ENCODE results near the gene LCN15. TPM values are rescaled to one million over a fixed set of nuclear protein-coding genes. Genes with fewer than 3 reads are reported as not detected.

LCN15 gene
- total RNA-seq, 1 experiment from 2014 or later, result not detected

DNA sequence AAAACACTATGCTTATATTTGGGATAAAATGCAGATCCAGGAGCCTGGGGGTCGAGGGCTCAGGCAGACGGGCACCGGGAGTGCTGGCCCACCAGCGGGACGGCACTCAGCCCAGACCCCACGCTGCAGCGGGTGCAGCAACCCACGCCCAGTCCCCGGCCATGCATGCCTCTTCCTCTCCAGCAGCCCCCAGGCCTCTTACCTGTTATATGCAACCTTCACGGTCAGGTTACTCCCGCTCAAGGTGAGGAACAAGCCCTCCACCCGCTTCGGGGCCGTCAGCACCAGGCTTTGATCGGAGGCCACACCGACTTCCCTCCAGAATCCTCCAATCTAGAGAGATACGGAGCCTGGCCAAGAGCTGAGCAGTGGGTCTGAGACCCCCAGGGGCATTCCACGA lies 7.5 kb downstream of the LCN15 start:
- Histone ChIP-seq H2AK5ac (ENCODE audit: insufficient read length, low read length) (no peak overlapping the region), H3K4me1 (ENCODE audit: insufficient read depth, low read length) (no peaks in the 10 kb centered on the region), H3K14ac (ENCODE audit: insufficient read depth, low read length) (no peak overlapping the region), H3K18ac (ENCODE audit: insufficient read length, low read depth, low read length) (no peak overlapping the region), H3K79me1 (ENCODE audit: insufficient read depth, low read depth, low read length, poor library complexity, severe bottlenecking) (no peaks in the 10 kb centered on the region), H3K23me2 (ENCODE audit: insufficient read length, low read depth, low read length, poor library complexity, severe bottlenecking) (no peaks in the 10 kb centered on the region), H3K4me2 (ENCODE audit: insufficient read depth, insufficient read length, low read length) (no peak overlapping the region), H2AFZ (ENCODE audit: low read length) (no peak overlapping the region), H3K56ac (ENCODE audit: insufficient read length, low read depth, low read length) (no peak overlapping the region), H4K91ac (ENCODE audit: insufficient read length, low read depth, low read length) (no peak overlapping the region), H3K4ac (ENCODE audit: low read depth, low read length) (no peak overlapping the region), H2BK15ac (ENCODE audit: low read depth, low read length) (no peak overlapping the region), H3K27ac (ENCODE audit: insufficient read length, low read depth, low read length) (no peak overlapping the region), H2BK5ac (ENCODE audit: insufficient read length, low read length) (no peak overlapping the region), H3K79me2 (ENCODE audit: insufficient read depth, low read length) (no peaks in the 10 kb centered on the region), H3K9ac (ENCODE audit: extremely low read depth, insufficient read length, low read length) (no peak overlapping the region), H3K27me3 (ENCODE audit: insufficient read depth, low read length) (no peaks in the 10 kb centered on the region), H2BK12ac (ENCODE audit: insufficient read length, low read depth, low read length) (no peak overlapping the region), H4K20me1 (ENCODE audit: control insufficient read depth, insufficient read depth, insufficient read length) (no peaks in the 10 kb centered on the region), H2BK20ac (ENCODE audit: low read depth, low read length, poor library complexity, severe bottlenecking) (no peak overlapping the region), H2BK120ac (ENCODE audit: low read depth, low read length, poor library complexity, severe bottlenecking) (no peak overlapping the region), H4K8ac (replicated peaks; ENCODE audit: insufficient read length, low read depth, low read length) (no peak overlapping the region), H3K23ac (ENCODE audit: insufficient read length, low read depth, low read length) (no peak overlapping the region), H4K5ac (ENCODE audit: insufficient read length, low read depth, low read length) (no peak overlapping the region), H3K9me3 (ENCODE audit: control insufficient read depth, low read depth, low read length) (no peaks in the 10 kb centered on the region), H3T11ph (ENCODE audit: low read length) (no peak overlapping the region)
- Mint-ChIP-seq H3K36me3 (ENCODE audit: insufficient read depth in 1 of 3, low read depth in 3 of 3) (peaks cover 2 to 15% (median 2%) of the 10 kb centered on the region in 3 experiments; a peak in 6 of 7 replicates), H3K27me3 (ENCODE audit: low read depth) (peaks cover 11% of the 10 kb centered on the region), H3K9me3 (peaks cover 16 to 19% of the 10 kb centered on the region in 2 experiments; a peak in 4 of 5 replicates), H3K27ac (no peak overlapping the region; a peak in 1 of 7 replicates), H3K4me3 (no peak overlapping the region), H3K4me1 (peaks cover 9 to 17% of the 10 kb centered on the region in 2 experiments; a peak in 3 of 4 replicates)
- no peak for DNase-seq
- TF ChIP-seq, protein P1, sequence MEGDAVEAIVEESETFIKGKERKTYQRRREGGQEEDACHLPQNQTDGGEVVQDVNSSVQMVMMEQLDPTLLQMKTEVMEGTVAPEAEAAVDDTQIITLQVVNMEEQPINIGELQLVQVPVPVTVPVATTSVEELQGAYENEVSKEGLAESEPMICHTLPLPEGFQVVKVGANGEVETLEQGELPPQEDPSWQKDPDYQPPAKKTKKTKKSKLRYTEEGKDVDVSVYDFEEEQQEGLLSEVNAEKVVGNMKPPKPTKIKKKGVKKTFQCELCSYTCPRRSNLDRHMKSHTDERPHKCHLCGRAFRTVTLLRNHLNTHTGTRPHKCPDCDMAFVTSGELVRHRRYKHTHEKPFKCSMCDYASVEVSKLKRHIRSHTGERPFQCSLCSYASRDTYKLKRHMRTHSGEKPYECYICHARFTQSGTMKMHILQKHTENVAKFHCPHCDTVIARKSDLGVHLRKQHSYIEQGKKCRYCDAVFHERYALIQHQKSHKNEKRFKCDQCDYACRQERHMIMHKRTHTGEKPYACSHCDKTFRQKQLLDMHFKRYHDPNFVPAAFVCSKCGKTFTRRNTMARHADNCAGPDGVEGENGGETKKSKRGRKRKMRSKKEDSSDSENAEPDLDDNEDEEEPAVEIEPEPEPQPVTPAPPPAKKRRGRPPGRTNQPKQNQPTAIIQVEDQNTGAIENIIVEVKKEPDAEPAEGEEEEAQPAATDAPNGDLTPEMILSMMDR (conservative IDR thresholded peaks at IDR 0.05), result no peak
- no CpG with 5 or more reads among the region's 18 CpGs for WGBS (ENCODE audit: extremely low coverage, insufficient read length, low lambda C conversion rate)
